IPS-20b (cell line): ENCODE measurements around the gene LIMS1.
A peak's percentile ranks its signal among the peaks of the same experiment; 100 is the strongest.

ENCODE experiments used
- H3K27ac ChIP-seq: one replicate; pipeline ENCODE4 v1.5.1; 2013; ENCODE audit warnings: low read length
- H3K27me3 ChIP-seq: 2 replicates; pipeline ENCODE4 v1.6.1; 2013; ENCODE audit warnings: mild to moderate bottlenecking, low read length, inconsistent platforms; ENCODE audit not compliant: insufficient read depth
- H3K36me3 ChIP-seq: 2 replicates; pipeline ENCODE4 v1.6.1; 2013; ENCODE audit warnings: low read depth, mild to moderate bottlenecking, inconsistent platforms, low read length, moderate library complexity; ENCODE audit not compliant: insufficient read depth
- H3K4me1 ChIP-seq: 2 replicates; pipeline ENCODE4 v1.6.1; 2013; ENCODE audit warnings: mild to moderate bottlenecking, control low read depth, inconsistent platforms, low read length, moderate library complexity; ENCODE audit not compliant: insufficient read depth
- H3K4me3 ChIP-seq: 2 replicates; pipeline ENCODE4 v1.5.1; 2013; ENCODE audit warnings: mild to moderate bottlenecking, low read length, inconsistent platforms
- H3K9ac ChIP-seq: 2 replicates; pipeline ENCODE4 v1.6.1; 2013; ENCODE audit warnings: low read depth, mild to moderate bottlenecking, inconsistent platforms, low read length, moderate library complexity
- H3K9me3 ChIP-seq: 2 replicates; pipeline ENCODE4 v1.6.1; 2013; ENCODE audit warnings: mild to moderate bottlenecking, low read depth, low read length, inconsistent platforms; ENCODE audit not compliant: insufficient read depth

The LIMS1 gene

DNA sequence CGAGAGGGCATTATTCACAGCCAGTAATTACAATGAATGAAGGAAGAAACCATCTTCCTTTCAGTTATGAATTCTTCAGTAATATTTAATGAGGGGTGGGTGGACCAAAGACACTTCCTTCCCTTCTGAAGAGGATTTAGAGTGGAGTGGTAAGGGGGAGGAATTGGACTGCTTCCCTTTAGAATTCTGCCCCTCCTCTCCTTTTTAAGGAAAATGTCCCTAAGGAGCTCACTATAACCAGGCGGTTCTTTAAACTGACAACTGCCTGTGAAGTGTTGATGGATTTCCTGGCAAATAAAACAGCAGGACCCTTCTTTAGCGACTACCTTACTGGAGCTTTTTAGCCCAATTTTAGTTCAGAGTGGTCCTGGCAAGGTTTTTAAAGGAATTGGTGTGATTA, 86.4 kb downstream of the LIMS1 start:
- Histone ChIP-seq H3K4me1 (peaks cover 33% of the 10 kb centered on the region), H3K4me3 (no peak overlapping the region; the same call in 1 of the 2 replicates), H3K27ac (peak overlapping the region; percentile 41), H3K36me3 (no peaks in the 10 kb centered on the region), H3K9me3 (no peaks in the 10 kb centered on the region), H3K9ac (peak overlapping the region; percentile 63; the same call in 1 of the 2 replicates), H3K27me3 (no peaks in the 10 kb centered on the region)

DNA sequence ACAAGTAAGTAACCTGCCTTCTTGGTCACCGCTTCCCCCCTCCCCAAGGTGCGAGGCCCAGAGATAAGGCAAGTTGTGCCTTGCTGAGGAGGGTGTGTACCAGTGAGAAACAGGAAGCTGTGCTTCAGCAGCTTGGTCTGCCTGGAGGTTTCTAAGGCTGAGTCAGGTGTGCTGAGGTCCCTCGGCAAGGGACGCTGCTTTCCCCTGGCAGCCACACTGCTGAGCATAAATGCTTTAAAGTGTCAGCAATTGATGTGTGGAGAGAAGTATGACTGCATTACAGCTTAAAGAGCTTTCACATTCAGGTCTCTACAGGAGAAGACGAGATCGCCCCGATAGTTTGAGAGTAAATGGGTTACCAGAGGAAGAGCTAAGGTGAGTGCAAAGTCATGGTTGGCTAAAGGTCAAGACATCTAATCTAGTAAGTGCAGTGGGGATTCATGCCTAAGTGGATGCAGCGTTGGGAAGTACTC, 86.9 kb downstream of the LIMS1 start:
- peak overlapping the region; percentile 61 for H3K4me3 ChIP-seq
- H3K27ac ChIP-seq, result peak overlapping the region; percentile 41
- peak overlapping the region; percentile 63; the same call in 1 of the 2 replicates for H3K9ac ChIP-seq
- H3K36me3 ChIP-seq, result no peaks in the 10 kb centered on the region
- no peaks in the 10 kb centered on the region for H3K27me3 ChIP-seq
- no peaks in the 10 kb centered on the region for H3K9me3 ChIP-seq
- peaks cover 33% of the 10 kb centered on the region for H3K4me1 ChIP-seq

DNA sequence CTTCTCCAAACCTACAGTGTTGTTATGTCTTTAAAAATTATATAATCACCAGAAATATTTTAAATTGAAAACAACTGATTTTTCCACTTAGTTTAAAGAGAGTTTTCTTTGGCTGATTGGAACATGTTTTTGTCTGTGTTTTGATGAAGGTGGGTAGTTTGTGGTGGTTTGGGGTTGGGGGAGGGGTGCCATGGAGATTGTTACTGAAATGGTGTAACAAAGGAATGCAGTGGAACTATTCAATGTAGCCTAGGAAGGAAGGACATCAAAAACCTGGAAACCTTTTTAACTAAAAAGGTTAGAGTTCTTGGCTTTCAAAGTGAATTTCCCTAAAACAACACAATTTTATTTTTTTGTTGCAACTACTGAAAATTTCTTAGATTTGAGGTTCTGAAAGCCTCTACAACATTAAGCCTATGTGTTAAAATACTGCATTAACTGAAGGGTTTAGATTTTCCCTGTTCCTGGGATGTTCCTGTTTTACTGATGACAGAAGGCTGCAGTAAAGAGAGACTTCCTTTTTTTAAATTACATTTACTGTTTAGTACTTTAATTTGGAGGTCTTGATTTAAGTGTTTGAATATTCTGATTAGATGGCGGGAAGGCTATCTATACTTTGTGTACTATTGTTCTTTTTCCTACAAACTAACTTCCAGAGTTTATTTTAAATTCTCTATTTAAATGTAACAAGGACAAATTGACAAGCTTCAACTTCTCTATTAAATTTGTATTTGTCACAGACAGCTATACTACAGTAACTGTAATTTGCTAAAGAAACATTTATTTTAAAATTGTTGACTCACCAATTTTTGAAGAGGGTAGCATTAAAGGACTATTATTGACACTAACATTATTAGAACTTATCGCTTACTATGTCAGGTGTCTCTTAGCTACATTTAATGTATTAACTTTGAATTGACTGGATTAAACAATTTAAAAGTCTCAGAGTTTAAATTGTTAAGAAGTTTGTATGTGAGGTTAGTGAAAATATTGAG, 87.7 kb downstream of the LIMS1 start:
- Histone ChIP-seq H3K27ac (peak overlapping the region; percentile 41), H3K36me3 (no peaks in the 10 kb centered on the region), H3K4me1 (peaks cover 33% of the 10 kb centered on the region), H3K4me3 (peak overlapping the region; percentile 61), H3K27me3 (no peaks in the 10 kb centered on the region), H3K9ac (peak overlapping the region; percentile 63; the same call in 1 of the 2 replicates), H3K9me3 (no peaks in the 10 kb centered on the region)

DNA sequence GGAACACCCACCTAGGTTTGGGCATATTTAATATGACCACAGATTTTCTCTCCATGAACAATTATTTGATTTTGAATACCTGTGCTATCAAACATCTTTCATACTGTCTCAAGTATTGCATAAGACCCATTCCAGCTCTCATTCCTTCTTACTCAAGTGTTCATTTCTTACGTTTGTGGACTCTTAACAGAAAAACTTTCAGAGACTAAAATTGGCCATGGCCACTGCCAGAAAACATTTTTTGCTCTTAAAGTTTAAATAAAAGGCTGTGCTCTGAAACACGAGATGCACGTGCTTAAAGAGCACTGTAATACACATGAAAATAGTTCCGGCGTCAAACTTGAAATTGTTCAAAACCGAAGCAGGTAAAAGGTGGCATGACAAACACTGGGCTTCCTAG, 89.3 kb downstream of the LIMS1 start:
- Histone ChIP-seq H3K9me3 (no peaks in the 10 kb centered on the region), H3K36me3 (no peaks in the 10 kb centered on the region), H3K4me1 (peaks cover 33% of the 10 kb centered on the region), H3K27me3 (no peaks in the 10 kb centered on the region), H3K9ac (no peak overlapping the region), H3K4me3 (no peak overlapping the region), H3K27ac (peak overlapping the region; percentile 61)

DNA sequence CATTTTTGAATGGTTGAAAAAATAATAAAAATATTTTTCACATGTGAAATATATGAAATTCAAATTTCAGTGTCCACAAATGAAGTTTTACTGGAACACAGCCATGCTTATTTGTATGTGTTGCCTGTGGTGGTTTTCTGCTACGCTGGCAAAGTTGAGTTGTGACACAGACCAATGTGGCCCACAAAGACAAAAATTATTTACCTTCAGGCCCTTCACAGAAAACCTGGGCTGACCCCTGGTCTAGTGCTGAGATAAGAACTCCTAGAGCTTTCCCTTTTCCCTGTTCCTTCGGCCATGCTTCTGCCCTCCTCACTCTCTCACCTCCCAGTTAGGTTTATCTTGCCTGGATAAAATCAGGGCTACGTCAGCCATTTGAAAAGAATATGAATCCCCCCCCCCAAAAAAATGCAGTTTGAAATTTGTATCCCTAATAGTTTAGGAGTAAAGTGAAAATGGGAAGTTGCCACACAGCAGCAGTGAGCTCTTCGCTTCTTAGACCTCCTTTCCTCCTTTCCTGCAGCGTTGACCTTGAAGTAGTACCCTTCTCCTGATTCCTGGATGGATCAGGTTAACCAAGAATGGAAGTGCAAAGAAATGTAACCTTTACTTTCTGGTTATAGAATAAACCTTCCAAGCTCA, 91.0 kb downstream of the LIMS1 start:
- no peaks in the 10 kb centered on the region for H3K9me3 ChIP-seq
- no peak overlapping the region for H3K27ac ChIP-seq
- no peak overlapping the region for H3K4me3 ChIP-seq
- H3K4me1 ChIP-seq, result peaks cover 33% of the 10 kb centered on the region
- no peaks in the 10 kb centered on the region for H3K27me3 ChIP-seq
- no peaks in the 10 kb centered on the region for H3K36me3 ChIP-seq
- no peak overlapping the region for H3K9ac ChIP-seq

DNA sequence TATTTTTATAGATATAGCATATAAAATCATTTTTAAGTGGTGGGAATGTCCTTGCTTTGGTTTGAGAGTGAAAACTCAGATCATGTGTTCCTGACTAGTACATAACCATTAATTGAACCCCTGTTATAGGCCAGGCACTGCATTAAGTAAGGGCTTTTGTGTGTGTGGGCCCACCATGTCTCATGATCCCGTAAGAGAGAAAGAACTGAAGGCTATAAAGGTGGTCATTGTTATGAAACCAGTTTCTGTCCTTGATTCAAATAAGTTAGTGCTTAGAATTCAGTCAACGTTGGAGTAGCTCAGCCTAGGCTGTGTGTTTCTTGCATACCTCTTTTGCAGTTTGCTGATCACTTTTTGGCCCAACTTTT, 91.5 kb downstream of the LIMS1 start:
- Histone ChIP-seq H3K9ac (no peak overlapping the region), H3K27ac (no peak overlapping the region)

DNA sequence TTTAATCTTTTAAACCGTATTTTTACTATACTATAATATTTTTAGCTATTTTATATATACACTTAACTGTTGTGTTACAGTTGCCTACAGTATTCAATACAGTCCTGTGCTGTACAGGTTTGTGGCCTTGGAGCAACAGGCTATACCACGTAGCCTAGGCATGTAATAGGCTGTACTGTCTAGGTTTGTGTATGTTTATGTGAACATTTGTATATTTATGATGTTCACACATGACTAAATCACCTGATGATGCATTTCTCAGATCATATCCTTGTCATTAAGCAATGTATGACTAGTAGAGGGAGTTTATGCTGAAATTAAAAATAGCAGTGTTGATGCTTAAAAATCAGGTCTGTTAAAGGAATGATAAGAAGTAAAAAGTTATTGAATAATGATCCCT, 92.7 kb downstream of the LIMS1 start:
- peaks cover 22% of the 10 kb centered on the region for H3K4me1 ChIP-seq
- no peak overlapping the region for H3K27ac ChIP-seq

More for the DNA sequence above, 91.5 kb downstream of the LIMS1 start:
- no peaks in the 10 kb centered on the region for H3K9me3 ChIP-seq
- H3K4me3 ChIP-seq, result no peak overlapping the region
- H3K36me3 ChIP-seq, result no peaks in the 10 kb centered on the region
- peaks cover 31% of the 10 kb centered on the region for H3K4me1 ChIP-seq
- no peaks in the 10 kb centered on the region for H3K27me3 ChIP-seq

DNA sequence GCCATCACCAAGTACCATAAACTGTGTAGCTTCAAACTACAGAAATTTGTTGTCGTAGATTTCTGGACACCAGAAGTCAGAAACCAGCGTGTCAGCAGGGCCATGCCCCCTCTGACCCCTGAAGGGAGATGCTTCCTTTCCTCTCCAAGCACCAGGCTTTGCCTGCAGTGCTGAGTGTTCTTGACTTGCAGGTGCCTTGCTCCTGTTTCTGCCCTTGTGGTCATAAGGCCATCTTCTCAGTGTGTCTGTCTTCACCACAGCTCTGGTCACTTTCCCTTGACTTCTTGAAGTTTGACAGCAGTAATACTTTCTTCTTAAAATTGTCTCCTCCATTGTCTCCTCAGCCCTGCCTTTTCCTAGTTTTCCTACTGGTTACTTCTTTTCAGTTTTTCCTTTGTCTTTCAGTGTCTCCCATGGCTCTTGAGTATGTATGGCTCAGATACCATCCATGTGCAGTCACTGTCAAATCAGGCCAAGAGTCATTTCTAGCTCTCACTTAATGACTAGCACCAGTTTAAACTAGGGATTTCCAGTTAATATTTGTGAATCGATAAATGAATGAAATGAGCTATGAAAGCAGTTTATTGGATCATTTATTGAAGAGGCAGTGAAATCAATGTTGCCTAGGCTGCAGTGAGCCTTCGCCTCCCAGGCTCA, 93.8 kb downstream of the LIMS1 start:
- Histone ChIP-seq H3K4me3 (no peak overlapping the region), H3K27me3 (no peaks in the 10 kb centered on the region), H3K9ac (no peak overlapping the region), H3K9me3 (no peaks in the 10 kb centered on the region), H3K27ac (no peak overlapping the region), H3K36me3 (no peaks in the 10 kb centered on the region), H3K4me1 (peaks cover 11% of the 10 kb centered on the region)

More for the DNA sequence above, 92.7 kb downstream of the LIMS1 start:
- Histone ChIP-seq H3K9me3 (no peaks in the 10 kb centered on the region), H3K27me3 (no peaks in the 10 kb centered on the region), H3K9ac (no peak overlapping the region), H3K4me3 (no peak overlapping the region), H3K36me3 (no peaks in the 10 kb centered on the region)

DNA sequence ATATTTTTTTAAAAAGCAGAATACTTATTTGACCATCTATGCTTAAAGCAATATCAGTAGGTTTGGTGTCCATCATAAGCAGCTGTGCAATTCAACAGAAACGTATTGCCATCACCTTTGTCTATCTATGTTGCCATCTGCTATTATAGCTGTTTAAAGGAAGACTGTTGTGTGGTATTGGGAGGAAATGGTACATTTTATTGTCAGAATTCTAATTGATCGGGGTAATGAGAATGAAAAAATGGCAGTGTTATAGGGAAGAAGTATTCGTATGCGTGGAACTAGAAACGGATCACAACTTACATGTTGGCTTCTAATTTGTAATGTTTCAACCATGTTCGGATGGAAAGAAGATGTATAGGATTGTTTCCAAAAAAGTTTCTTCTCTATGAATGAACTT, 94.7 kb downstream of the LIMS1 start:
- Histone ChIP-seq H3K36me3 (no peaks in the 10 kb centered on the region), H3K9me3 (no peaks in the 10 kb centered on the region), H3K27me3 (no peaks in the 10 kb centered on the region), H3K9ac (no peak overlapping the region), H3K4me1 (peaks cover 3% of the 10 kb centered on the region), H3K27ac (no peak overlapping the region), H3K4me3 (no peak overlapping the region)

DNA sequence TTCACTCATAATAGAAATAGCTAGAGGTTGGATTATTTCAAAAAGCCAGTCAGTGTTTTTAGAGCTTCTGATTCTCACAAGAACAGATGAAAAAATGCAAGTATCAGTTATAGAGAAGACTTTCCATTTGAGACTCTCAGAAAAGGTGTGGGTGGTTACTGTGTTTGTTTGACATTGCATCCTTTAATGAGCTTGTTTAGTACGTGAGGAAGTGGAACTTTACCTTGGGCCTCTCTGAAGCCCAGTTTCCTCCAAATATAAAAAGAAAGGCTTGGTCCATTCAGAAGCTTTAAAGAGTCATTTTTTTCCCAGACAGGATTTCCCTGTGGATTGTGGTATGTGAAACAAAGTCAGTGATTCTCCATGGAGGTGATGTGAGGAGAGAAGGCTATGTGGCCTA, 95.1 kb downstream of the LIMS1 start:
- H3K27ac ChIP-seq, result no peak overlapping the region
- no peak overlapping the region for H3K9ac ChIP-seq
- H3K4me1 ChIP-seq, result peaks cover 3% of the 10 kb centered on the region
- no peaks in the 10 kb centered on the region for H3K27me3 ChIP-seq
- H3K4me3 ChIP-seq, result no peak overlapping the region
- no peaks in the 10 kb centered on the region for H3K36me3 ChIP-seq
- no peaks in the 10 kb centered on the region for H3K9me3 ChIP-seq

DNA sequence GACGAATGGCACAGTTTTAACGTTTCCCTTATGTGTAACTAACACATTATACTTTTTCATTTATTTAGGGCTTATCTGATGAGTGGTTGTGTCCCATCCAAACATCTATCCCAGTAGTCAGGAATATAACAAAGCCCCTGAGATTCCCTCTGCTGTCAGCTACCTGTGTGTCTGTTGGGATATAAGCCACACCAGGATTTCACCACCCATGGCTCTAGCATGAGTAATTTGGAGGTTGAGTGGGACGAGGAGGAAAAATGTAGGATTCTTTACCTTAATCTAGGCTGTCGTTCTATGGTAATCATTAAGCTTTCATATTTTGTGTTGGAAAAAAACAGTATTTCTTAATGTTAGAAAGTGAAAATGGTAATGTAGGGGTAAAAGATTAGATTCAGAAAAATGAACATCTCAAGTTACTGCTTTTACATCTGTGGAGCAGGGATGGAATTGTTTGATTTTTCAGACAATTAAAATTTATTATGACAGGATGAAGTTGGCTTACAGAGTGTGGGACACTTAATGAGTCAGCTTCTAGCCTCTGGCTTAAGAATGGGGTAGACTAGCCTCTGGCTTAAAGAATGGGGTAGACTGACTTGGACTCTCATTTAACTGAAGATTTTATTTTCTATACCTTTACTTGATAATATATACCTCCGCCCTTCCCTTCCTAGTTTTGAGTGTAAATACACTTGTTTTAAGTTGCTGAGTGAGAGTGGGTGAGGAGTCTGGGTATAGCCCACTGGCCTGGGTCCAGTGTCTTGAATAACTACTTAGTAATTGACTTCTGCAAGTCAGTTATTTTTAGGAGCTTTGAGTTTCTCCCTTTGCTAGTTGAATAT, 96.5 kb downstream of the LIMS1 start:
- Histone ChIP-seq H3K4me1 (peaks cover 4% of the 10 kb centered on the region), H3K27me3 (no peaks in the 10 kb centered on the region), H3K4me3 (no peak overlapping the region), H3K9me3 (no peaks in the 10 kb centered on the region), H3K36me3 (no peaks in the 10 kb centered on the region), H3K9ac (no peak overlapping the region), H3K27ac (no peak overlapping the region)
